D721Med (cell line): ENCODE data around the gene GAR1.

Experiments used
- DNase-seq: peaks from one replicate; pipeline ENCODE4 v3.0.0; 2011; ENCODE audit warnings: low spot score; ENCODE audit not compliant: insufficient read length
- FAIRE-seq: peaks from 2 replicates; lab custom pipeline; 2011; peaks lifted over from hg19 to GRCh38; lab: Jason Lieb, UNC
- CTCF ChIP-seq: IDR thresholded peaks from 2 replicates; pipeline ENCODE4 v1.5.1; 2012; ENCODE audit warnings: mild to moderate bottlenecking, control low read depth; ENCODE audit not compliant: insufficient read depth; ENCODE audit errors: missing control alignments

GAR1 gene

GRCh38 chr4:109801895-109802319, 13.7 kb upstream of the GAR1 start, which contains the start of gene CFI:
TSS of gene CFI (minus strand) at chr4:109801999. CDS start at chr4:109801971, 28 bp downstream.
- DNase-seq (no peak), FAIRE-seq (no peak)

GRCh38 chr4:109803924-109804571, 11.5 kb upstream of the GAR1 start:
- peak; percentile 71 for TF ChIP-seq CTCF
- peak; percentile 24 for DNase-seq
- no peak for FAIRE-seq

More at GRCh38 chr4:109801895-109802319, 13.7 kb upstream of the GAR1 start, which contains the start of gene CFI:
- TF ChIP-seq CTCF, result no peak

GRCh38 chr4:109809655-109810054, 5.9 kb upstream of the GAR1 start:
- no peak for FAIRE-seq
- no peak for TF ChIP-seq CTCF

DNA sequence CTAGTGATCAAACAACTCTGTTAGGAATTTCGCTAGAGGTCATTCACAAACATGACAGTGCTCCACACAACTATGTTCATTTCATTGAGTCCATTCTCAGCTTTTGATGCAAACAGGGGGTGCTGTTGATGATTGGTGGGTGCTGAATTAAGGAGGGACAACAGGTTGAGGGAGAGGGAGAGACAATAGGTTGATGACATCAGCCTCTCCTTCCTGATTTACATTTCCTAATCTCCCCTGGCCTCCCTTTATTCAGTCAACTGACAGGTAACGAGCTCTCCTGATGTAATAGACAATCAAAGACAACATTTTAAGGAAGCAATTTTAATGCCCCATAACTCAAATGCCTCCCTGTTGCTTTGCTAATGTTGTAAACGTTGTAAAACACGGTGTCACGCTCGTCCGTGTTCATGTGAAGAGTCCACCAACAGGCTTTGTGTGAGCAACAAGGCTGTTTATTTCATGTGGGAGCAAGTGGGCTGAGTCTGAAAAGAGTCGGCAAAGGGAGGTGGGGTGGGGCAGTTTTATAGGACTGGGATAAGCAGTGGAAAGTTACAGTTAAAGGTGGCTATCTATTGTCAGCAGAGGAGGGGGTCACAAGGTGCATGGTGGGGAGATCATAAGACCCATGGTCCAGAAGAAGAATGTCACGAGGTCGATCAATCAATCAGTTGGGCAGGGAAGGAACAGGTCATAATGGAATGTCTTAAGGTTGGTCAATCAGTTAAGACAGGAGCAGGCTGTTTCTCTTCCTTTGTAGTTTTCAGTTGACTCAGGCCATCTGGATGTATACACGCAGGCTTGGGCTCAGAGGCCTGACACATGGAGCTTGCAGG, 4.8 kb upstream of the GAR1 start:
- no peak for TF ChIP-seq CTCF
- FAIRE-seq, result no peak
- DNase-seq, result no peak

More at GRCh38 chr4:109809655-109810054, 5.9 kb upstream of the GAR1 start:
- no peak for DNase-seq

GRCh38 chr4:109811707-109812106, 3.9 kb upstream of the GAR1 start:
- no peak for FAIRE-seq
- no peak for TF ChIP-seq CTCF
- no peak for DNase-seq

GRCh38 chr4:109816082-109816442, 500 bp downstream of the GAR1 start:
- FAIRE-seq (no peak), DNase-seq (no peak)
- no peak for TF ChIP-seq CTCF
